H1 (cell line): Measurements from ENCODE around the gene STAT1. TPM values are rescaled to one million over a fixed set of nuclear protein-coding genes. Genes with fewer than 3 reads are reported as not detected.

Source experiments
- BRCA1 ChIP-seq: IDR thresholded peaks from 2 replicates; pipeline ENCODE4 v1.6.1; 2012; ENCODE audit warnings: low read depth, low read length, improper control_type of control experiment
- CBX5 ChIP-seq: fragments of 300-800, 300-1000 bp; sonication (generic); IDR thresholded peaks from 2 replicates; pipeline ENCODE4 v1.7.1; 2016; ENCODE audit warnings: antibody characterized with exemption, low read length, low read depth
- CHD1 ChIP-seq: IDR thresholded peaks from 2 replicates; pipeline ENCODE4 v1.6.1; 2012; ENCODE audit warnings: low read depth, low read length, improper control_type of control experiment
- EGR1 ChIP-seq: IDR thresholded peaks from 2 replicates; pipeline ENCODE4 v1.6.1; 2011; ENCODE audit warnings: low read depth, low read length, borderline replicate concordance
- KDM1A ChIP-seq: fragments of 200-600, 300-600 bp; sonication (generic); IDR thresholded peaks from 2 replicates; pipeline ENCODE4 v1.7.1; 2016; ENCODE audit warnings: mild to moderate bottlenecking, low read length, borderline replicate concordance
- NRF1 ChIP-seq: IDR thresholded peaks from 2 replicates; pipeline ENCODE4 v1.6.1; 2011; ENCODE audit warnings: mild to moderate bottlenecking, low read depth, low read length, improper control_type of control experiment
- RAD21 ChIP-seq, 2 experiments: IDR thresholded peaks in 1 of 2; conservative IDR thresholded peaks in 1 of 2; 2 replicates each; pipeline ENCODE4 v1.6.1; 2011; ENCODE audit warnings: low read depth in 2 of 2, low read length in 2 of 2, improper control_type of control experiment in 1 of 2, inconsistent platforms in 1 of 2, mild to moderate bottlenecking in 1 of 2, moderate library complexity in 1 of 2
- SRF ChIP-seq: IDR thresholded peaks from 2 replicates; pipeline ENCODE4 v1.6.1; 2011; ENCODE audit warnings: mild to moderate bottlenecking, low read depth, low read length, moderate library complexity
- SUZ12 ChIP-seq: fragments of 200-600 bp; sonication (generic); IDR thresholded peaks from 2 replicates; pipeline ENCODE4 v1.6.1; 2012; ENCODE audit warnings: mild to moderate bottlenecking, inconsistent platforms, low read length, moderate library complexity, mixed read lengths
- polyA plus RNA-seq, 7 experiments: library from polyadenylated mRNA; depleted of rRNA in 3 of 7; stranded (reverse) in 5 of 7; unstranded in 2 of 7; fragments of >200 nt in 5 of 7; fragments of 200-250 nt in 2 of 7; gene quantifications; 1 replicate in 5 of 7; 2 replicates in 1 of 7; 4 replicates in 1 of 7; pipeline versions ENCODE4 v1.2.1 to v1.2.3, GENCODE V29; 2011 to 2013; ENCODE audit warnings: missing spikeins in 2 of 7, mixed read lengths in 2 of 7
- total RNA-seq: library from RNA; stranded (reverse); fragmentation: NEBNext Ultra II Directional; extraction: Animal tissue kit (Norgen Biotek cat#: 25700); gene quantifications from 2 replicates; pipeline ENCODE4 v1.2.1, GENCODE V29; 2021
- TF ChIP-seq, protein P1 (sequence below): fragments of 300-600 bp; sonication (generic); IDR thresholded peaks from 2 replicates; pipeline ENCODE4 v1.7.1; 2012; ENCODE audit warnings: low read length, moderate library complexity, mild to moderate bottlenecking, inconsistent platforms; ENCODE audit not compliant: insufficient replicate concordance

STAT1 gene
- total and polyA plus RNA-seq, 2 of the 8 experiments (the other 6 are each of a cell fraction or from before 2014, with no cell fraction given), result 20.3 to 43.0 TPM

DNA sequence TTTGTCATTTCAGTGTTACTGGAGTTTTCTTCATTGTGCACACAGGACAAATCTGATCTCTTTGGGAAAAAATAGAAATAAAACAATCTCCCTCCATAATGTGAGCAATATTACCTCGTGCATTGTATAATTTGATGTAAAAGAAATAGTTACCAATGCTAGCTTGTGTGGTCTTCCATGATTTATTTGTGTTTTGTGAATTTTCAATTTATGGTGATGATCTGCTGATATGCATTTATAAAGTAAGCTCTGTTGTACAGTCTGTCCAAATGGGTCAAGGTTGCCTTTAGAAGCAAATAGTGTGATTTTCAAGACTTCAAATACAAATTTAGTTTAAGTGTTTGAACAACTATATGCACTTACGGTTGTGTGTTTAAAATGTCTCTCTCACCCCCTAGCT is 50.9 kb downstream of the STAT1 start (continued):
- TF ChIP-seq, protein P1, sequence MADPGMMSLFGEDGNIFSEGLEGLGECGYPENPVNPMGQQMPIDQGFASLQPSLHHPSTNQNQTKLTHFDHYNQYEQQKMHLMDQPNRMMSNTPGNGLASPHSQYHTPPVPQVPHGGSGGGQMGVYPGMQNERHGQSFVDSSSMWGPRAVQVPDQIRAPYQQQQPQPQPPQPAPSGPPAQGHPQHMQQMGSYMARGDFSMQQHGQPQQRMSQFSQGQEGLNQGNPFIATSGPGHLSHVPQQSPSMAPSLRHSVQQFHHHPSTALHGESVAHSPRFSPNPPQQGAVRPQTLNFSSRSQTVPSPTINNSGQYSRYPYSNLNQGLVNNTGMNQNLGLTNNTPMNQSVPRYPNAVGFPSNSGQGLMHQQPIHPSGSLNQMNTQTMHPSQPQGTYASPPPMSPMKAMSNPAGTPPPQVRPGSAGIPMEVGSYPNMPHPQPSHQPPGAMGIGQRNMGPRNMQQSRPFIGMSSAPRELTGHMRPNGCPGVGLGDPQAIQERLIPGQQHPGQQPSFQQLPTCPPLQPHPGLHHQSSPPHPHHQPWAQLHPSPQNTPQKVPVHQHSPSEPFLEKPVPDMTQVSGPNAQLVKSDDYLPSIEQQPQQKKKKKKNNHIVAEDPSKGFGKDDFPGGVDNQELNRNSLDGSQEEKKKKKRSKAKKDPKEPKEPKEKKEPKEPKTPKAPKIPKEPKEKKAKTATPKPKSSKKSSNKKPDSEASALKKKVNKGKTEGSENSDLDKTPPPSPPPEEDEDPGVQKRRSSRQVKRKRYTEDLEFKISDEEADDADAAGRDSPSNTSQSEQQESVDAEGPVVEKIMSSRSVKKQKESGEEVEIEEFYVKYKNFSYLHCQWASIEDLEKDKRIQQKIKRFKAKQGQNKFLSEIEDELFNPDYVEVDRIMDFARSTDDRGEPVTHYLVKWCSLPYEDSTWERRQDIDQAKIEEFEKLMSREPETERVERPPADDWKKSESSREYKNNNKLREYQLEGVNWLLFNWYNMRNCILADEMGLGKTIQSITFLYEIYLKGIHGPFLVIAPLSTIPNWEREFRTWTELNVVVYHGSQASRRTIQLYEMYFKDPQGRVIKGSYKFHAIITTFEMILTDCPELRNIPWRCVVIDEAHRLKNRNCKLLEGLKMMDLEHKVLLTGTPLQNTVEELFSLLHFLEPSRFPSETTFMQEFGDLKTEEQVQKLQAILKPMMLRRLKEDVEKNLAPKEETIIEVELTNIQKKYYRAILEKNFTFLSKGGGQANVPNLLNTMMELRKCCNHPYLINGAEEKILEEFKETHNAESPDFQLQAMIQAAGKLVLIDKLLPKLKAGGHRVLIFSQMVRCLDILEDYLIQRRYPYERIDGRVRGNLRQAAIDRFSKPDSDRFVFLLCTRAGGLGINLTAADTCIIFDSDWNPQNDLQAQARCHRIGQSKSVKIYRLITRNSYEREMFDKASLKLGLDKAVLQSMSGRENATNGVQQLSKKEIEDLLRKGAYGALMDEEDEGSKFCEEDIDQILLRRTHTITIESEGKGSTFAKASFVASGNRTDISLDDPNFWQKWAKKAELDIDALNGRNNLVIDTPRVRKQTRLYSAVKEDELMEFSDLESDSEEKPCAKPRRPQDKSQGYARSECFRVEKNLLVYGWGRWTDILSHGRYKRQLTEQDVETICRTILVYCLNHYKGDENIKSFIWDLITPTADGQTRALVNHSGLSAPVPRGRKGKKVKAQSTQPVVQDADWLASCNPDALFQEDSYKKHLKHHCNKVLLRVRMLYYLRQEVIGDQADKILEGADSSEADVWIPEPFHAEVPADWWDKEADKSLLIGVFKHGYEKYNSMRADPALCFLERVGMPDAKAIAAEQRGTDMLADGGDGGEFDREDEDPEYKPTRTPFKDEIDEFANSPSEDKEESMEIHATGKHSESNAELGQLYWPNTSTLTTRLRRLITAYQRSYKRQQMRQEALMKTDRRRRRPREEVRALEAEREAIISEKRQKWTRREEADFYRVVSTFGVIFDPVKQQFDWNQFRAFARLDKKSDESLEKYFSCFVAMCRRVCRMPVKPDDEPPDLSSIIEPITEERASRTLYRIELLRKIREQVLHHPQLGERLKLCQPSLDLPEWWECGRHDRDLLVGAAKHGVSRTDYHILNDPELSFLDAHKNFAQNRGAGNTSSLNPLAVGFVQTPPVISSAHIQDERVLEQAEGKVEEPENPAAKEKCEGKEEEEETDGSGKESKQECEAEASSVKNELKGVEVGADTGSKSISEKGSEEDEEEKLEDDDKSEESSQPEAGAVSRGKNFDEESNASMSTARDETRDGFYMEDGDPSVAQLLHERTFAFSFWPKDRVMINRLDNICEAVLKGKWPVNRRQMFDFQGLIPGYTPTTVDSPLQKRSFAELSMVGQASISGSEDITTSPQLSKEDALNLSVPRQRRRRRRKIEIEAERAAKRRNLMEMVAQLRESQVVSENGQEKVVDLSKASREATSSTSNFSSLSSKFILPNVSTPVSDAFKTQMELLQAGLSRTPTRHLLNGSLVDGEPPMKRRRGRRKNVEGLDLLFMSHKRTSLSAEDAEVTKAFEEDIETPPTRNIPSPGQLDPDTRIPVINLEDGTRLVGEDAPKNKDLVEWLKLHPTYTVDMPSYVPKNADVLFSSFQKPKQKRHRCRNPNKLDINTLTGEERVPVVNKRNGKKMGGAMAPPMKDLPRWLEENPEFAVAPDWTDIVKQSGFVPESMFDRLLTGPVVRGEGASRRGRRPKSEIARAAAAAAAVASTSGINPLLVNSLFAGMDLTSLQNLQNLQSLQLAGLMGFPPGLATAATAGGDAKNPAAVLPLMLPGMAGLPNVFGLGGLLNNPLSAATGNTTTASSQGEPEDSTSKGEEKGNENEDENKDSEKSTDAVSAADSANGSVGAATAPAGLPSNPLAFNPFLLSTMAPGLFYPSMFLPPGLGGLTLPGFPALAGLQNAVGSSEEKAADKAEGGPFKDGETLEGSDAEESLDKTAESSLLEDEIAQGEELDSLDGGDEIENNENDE, result no peak
- TF ChIP-seq SUZ12 (no peak), SRF (no peak), CHD1 (no peak), EGR1 (no peak), KDM1A (no peak), RAD21 (IDR thresholded peaks at IDR 0.05 in 1 of 2, conservative IDR thresholded peaks at IDR 0.05 in 1 of 2; ENCODE audit: low read depth in 2 of 2, low read length in 2 of 2) (no peak), BRCA1 (no peak), NRF1 (no peak), CBX5 (no peak)
